Measurements from ENCODE around the gene ZFYVE21. TPM values are rescaled to one million over a fixed set of nuclear protein-coding genes. Genes with fewer than 3 reads are reported as not detected.
A peak's percentile ranks its signal among the peaks of the same experiment; 100 is the strongest.
"Not testable (repeated sequence)": the region's sequence is repeated elsewhere in the genome, so short reads cannot be mapped to it uniquely, and the experiment has no call there.

Gene ZFYVE21
- total RNA-seq, 1 donor from 2014 or later = 53.1 TPM

- DNase-seq = no peak
- intact Hi-C loops (cut with micrococcal nuclease) = no loop called here
- no peak for ATAC-seq
Measured at GRCh38 chr14:103773521-103773920, 57.9 kb downstream of the ZFYVE21 start.

- peak; percentile 54 for ATAC-seq
- intact Hi-C loops (cut with micrococcal nuclease) = no loop called here
- DNase-seq = no peak
Measured at GRCh38 chr14:103775506-103775905, 59.9 kb downstream of the ZFYVE21 start.

GRCh38 chr14:103776319-103776718 lies 60.7 kb downstream of the ZFYVE21 start:
- peak; percentile 25 for ATAC-seq
- DNase-seq; intact Hi-C loops (cut with micrococcal nuclease): not testable (repeated sequence)

GRCh38 chr14:103782376-103782775 lies 66.8 kb downstream of the ZFYVE21 start:
- DNase-seq = no peak
- ATAC-seq = no peak
- intact Hi-C loops (cut with micrococcal nuclease) = no loop called here

Other genes starting within 250 kb of the ZFYVE21 start
- gene CKB, start 193.0 kb upstream of the ZFYVE21 start, total RNA-seq = 533 TPM
- gene TRMT61A, start 186.6 kb upstream of the ZFYVE21 start, total RNA-seq = 5.5 TPM
- gene BAG5, start 153.2 kb upstream of the ZFYVE21 start, total RNA-seq = 16.4 TPM
- gene COA8, start 152.8 kb upstream of the ZFYVE21 start, total RNA-seq = 56.2 TPM
- gene KLC1, start 86.6 kb upstream of the ZFYVE21 start, total RNA-seq = 146 TPM
- gene XRCC3, start 359 bp upstream of the ZFYVE21 start, total RNA-seq = 2.7 TPM
- 107 TPM for gene PPP1R13B, start 131.8 kb downstream of the ZFYVE21 start, total RNA-seq
- 2.2 TPM for gene TDRD9, start 212.6 kb downstream of the ZFYVE21 start, total RNA-seq
- gene RD3L, start 226.7 kb downstream of the ZFYVE21 start, total RNA-seq = 29.8 TPM

Measured in left ventricle myocardium superior (tissue), 1 donor.